Naive thymus-derived CD4-positive, alpha-beta T cell (primary cell): ENCODE results near the gene TSHZ2. TPM values are rescaled to one million over a fixed set of nuclear protein-coding genes. Genes with fewer than 3 reads are reported as not detected.

Source experiments
- ATAC-seq: fragments of 150-1000 bp; cut with Tn5 transposase; 2 replicates; pipeline ENCODE4 v1.10.0; 2021; ENCODE audit warnings: mild to moderate bottlenecking, moderate library complexity
- CTCF ChIA-PET: fragments of 350-600 bp; sonication (Branson Sonifier 250); formaldehyde crosslinking; loops from one replicate; lab custom pipeline; 2021; ENCODE audit warnings: antibody characterized with exemption; lab: Charles Lee
- POLR2A ChIA-PET: fragments of 350-600 bp; sonication (Branson Sonifier 250); formaldehyde crosslinking; loops from one replicate; lab custom pipeline; 2021; ENCODE audit warnings: antibody characterized with exemption, inconsistent platforms; lab: Charles Lee
- DNase-seq, 9 donors: peaks; one replicate each; pipeline versions ENCODE4 v3.0.0 to v3.0.0-alpha.2; 2020 to 2022; ENCODE audit warnings: mixed read lengths in 1 of 9
- H3K27ac ChIP-seq: one replicate; pipeline ENCODE4 v1.7.0; 2013; ENCODE audit warnings: mild to moderate bottlenecking, low read depth, low read length, moderate library complexity
- H3K27me3 ChIP-seq, 2 donors: one replicate each; pipeline ENCODE4 v1.7.0; 2013; ENCODE audit warnings: low read length in 2 of 2, mild to moderate bottlenecking in 2 of 2, moderate library complexity in 2 of 2; ENCODE audit not compliant: control insufficient read depth in 2 of 2, insufficient read depth in 2 of 2
- H3K36me3 ChIP-seq, 3 experiments: 1 replicate in 2 of 3; 2 replicates in 1 of 3; pipeline ENCODE4 v1.7.0; 2013; ENCODE audit warnings: low read length in 3 of 3, mild to moderate bottlenecking in 3 of 3, moderate library complexity in 1 of 3; ENCODE audit not compliant: insufficient read depth in 3 of 3, control insufficient read depth in 2 of 3
- H3K4me1 ChIP-seq, 2 donors: one replicate each; pipeline ENCODE4 v1.7.0; 2013; ENCODE audit warnings: low read length in 2 of 2, mild to moderate bottlenecking in 2 of 2, moderate library complexity in 1 of 2; ENCODE audit not compliant: control insufficient read depth in 2 of 2, insufficient read depth in 2 of 2
- H3K4me3 ChIP-seq: 2 replicates; pipeline ENCODE4 v1.7.0; 2013; ENCODE audit warnings: mild to moderate bottlenecking, low read length
- H3K9me3 ChIP-seq, 3 experiments: 1 replicate in 2 of 3; 2 replicates in 1 of 3; pipeline ENCODE4 v1.7.0; 2013; ENCODE audit warnings: low read length in 3 of 3; ENCODE audit not compliant: control insufficient read depth in 2 of 3
- H3K27ac Mint-ChIP-seq, 9 donors: one replicate each; pipeline ENCODE4 v1.8.0; 2020 to 2022; ENCODE audit warnings: mixed read lengths in 9 of 9, mild to moderate bottlenecking in 8 of 9, moderate library complexity in 5 of 9, inconsistent platforms in 2 of 9
- H3K27me3 Mint-ChIP-seq, 5 donors: one replicate each; pipeline ENCODE4 v1.8.0; 2021 to 2022; ENCODE audit warnings: mixed read lengths in 5 of 5, mild to moderate bottlenecking in 1 of 5
- H3K36me3 Mint-ChIP-seq, 5 donors: one replicate each; pipeline ENCODE4 v1.8.0; 2020 to 2022; ENCODE audit warnings: mixed read lengths in 5 of 5, mild to moderate bottlenecking in 3 of 5, inconsistent platforms in 1 of 5
- H3K4me1 Mint-ChIP-seq, 7 donors: one replicate each; pipeline ENCODE4 v1.8.0; 2020 to 2022; ENCODE audit warnings: mixed read lengths in 7 of 7, mild to moderate bottlenecking in 3 of 7, inconsistent platforms in 1 of 7
- H3K4me3 Mint-ChIP-seq, 10 donors: one replicate each; pipeline ENCODE4 v1.8.0; 2020 to 2022; ENCODE audit warnings: mild to moderate bottlenecking in 10 of 10, mixed read lengths in 10 of 10, moderate library complexity in 6 of 10, inconsistent platforms in 2 of 10
- H3K9me3 Mint-ChIP-seq, 11 donors: one replicate each; pipeline ENCODE4 v1.8.0; 2020 to 2022; ENCODE audit warnings: mixed read lengths in 11 of 11, mild to moderate bottlenecking in 4 of 11, inconsistent platforms in 1 of 11, moderate library complexity in 1 of 11
- intact Hi-C, 2 donors: fragments of 100-400 bp; cut with micrococcal nuclease; formaldehyde crosslinking; loops; one replicate each; pipeline ENCODE4 v1.15.1; 2023
- polyA plus RNA-seq, 2 donors: library from polyadenylated mRNA; unstranded; fragments of 300-500 nt; fragmentation: Illumina TruSeq; gene quantifications; one replicate each; pipeline ENCODE4 v1.2.3, GENCODE V29; 2021
- total RNA-seq, 6 experiments: library from RNA in 5 of 6; stranded (reverse) in 5 of 6; gene quantifications; 1 replicate in 5 of 6; 2 replicates in 1 of 6; pipeline ENCODE4 v1.2.3 and lab custom pipeline; 2021 to 2026

Gene TSHZ2
- total and polyA plus RNA-seq, 7 experiments from 2014 or later = 6.0 to 84.5 (median 42.5) TPM

- Histone ChIP-seq H3K27ac (peak overlapping the region; percentile 26), H3K4me3 (no peak overlapping the region), H3K4me1 (peaks cover 0 to 11% of the 10 kb centered on the region in 2 donors), H3K9me3 (no peaks in the 10 kb centered on the region), H3K27me3 (no peaks in the 10 kb centered on the region), H3K36me3 (no peaks in the 10 kb centered on the region)
- intact Hi-C loops = no loop called here
- Mint-ChIP-seq H3K27me3 (no peaks in the 10 kb centered on the region), H3K9me3 (peaks cover 0 to 10% (median 4%) of the 10 kb centered on the region in 11 donors), H3K4me1 (peaks cover 9 to 75% (median 58%) of the 10 kb centered on the region in 7 donors), H3K4me3 (peak overlapping the region in 3 of 10 donors; percentile 67 to 72 (median 68)), H3K27ac (peak overlapping the region in 4 of 9 donors; percentile 4 to 90 (median 66)), H3K36me3 (peaks cover 6 to 16% (median 10%) of the 10 kb centered on the region in 5 donors)
- POLR2A ChIA-PET = interaction anchor here (0.7 kb wide), 1 partner anchor 9 kb away, joined by 3 read pairs; no protein-coding TSS in a partner anchor
- ATAC-seq (no peak), DNase-seq (no peak)
- CTCF ChIA-PET = no interaction called here
Measured at GRCh38 chr20:53403029-53403428, 430.9 kb downstream of the TSHZ2 start.

- H3K4me3 ChIP-seq = no peak overlapping the region
- ChIA-PET CTCF (no interaction called here), POLR2A (no interaction called here)
- Mint-ChIP-seq H3K27me3 (no peaks in the 10 kb centered on the region), H3K36me3 (peaks cover 6 to 18% (median 10%) of the 10 kb centered on the region in 5 donors), H3K4me3 (peak overlapping the region in 2 of 10 donors; percentile 11 to 23), H3K4me1 (peaks cover 9 to 62% (median 46%) of the 10 kb centered on the region in 7 donors), H3K27ac (peak overlapping the region in 2 of 9 donors; percentile 37 to 71), H3K9me3 (peaks cover 0 to 10% (median 4%) of the 10 kb centered on the region in 11 donors)
- no peak overlapping the region for H3K27ac ChIP-seq
- DNase-seq = no peak
- H3K27me3 ChIP-seq = no peaks in the 10 kb centered on the region
- peaks cover 0 to 11% of the 10 kb centered on the region in 2 donors for H3K4me1 ChIP-seq
- no peaks in the 10 kb centered on the region for H3K36me3 ChIP-seq
- no peaks in the 10 kb centered on the region for H3K9me3 ChIP-seq
- intact Hi-C loops = no loop called here
- ATAC-seq = no peak
Measured at GRCh38 chr20:53405139-53405538, 433.0 kb downstream of the TSHZ2 start.

- no peak for DNase-seq
- Mint-ChIP-seq H3K4me1 (peaks cover 9 to 53% (median 39%) of the 10 kb centered on the region in 7 donors), H3K4me3 (no peak overlapping the region), H3K36me3 (peaks cover 3 to 14% (median 5%) of the 10 kb centered on the region in 5 donors), H3K27ac (peak overlapping the region in 1 of 9 donors; percentile 21), H3K9me3 (peaks cover 0 to 5% (median 2%) of the 10 kb centered on the region in 11 donors), H3K27me3 (no peaks in the 10 kb centered on the region)
- H3K27me3 ChIP-seq = no peaks in the 10 kb centered on the region
- H3K4me3 ChIP-seq = no peak overlapping the region
- CTCF ChIA-PET = no interaction called here
- no peak overlapping the region for H3K27ac ChIP-seq
- no peak for ATAC-seq
- intact Hi-C loops = no loop called here
- POLR2A ChIA-PET = no interaction called here
- no peaks in the 10 kb centered on the region for H3K36me3 ChIP-seq
- no peaks in the 10 kb centered on the region for H3K9me3 ChIP-seq
- H3K4me1 ChIP-seq = peaks cover 0 to 11% of the 10 kb centered on the region in 2 donors
Measured at GRCh38 chr20:53406580-53406979, 434.4 kb downstream of the TSHZ2 start.

GRCh38 chr20:53408691-53409446, 436.7 kb downstream of the TSHZ2 start:
- H3K4me3 ChIP-seq = no peak overlapping the region
- Mint-ChIP-seq H3K36me3 (peaks cover 0 to 10% (median 3%) of the 10 kb centered on the region in 5 donors), H3K4me3 (no peak overlapping the region), H3K4me1 (peaks cover 7 to 40% (median 28%) of the 10 kb centered on the region in 7 donors), H3K9me3 (peaks cover 0 to 5% (median 0%) of the 10 kb centered on the region in 11 donors), H3K27ac (no peak overlapping the region), H3K27me3 (peaks cover 0 to 4% (median 0%) of the 10 kb centered on the region in 5 donors)
- POLR2A ChIA-PET = no interaction called here
- no peaks in the 10 kb centered on the region for H3K9me3 ChIP-seq
- intact Hi-C loops = no loop called here
- CTCF ChIA-PET = interaction anchor here (0.8 kb wide), 1 partner anchor 518 kb away, joined by 3 read pairs; no protein-coding TSS in a partner anchor
- no peak for DNase-seq
- H3K27ac ChIP-seq = no peak overlapping the region
- no peaks in the 10 kb centered on the region for H3K36me3 ChIP-seq
- H3K27me3 ChIP-seq = no peaks in the 10 kb centered on the region
- peaks cover 0 to 3% of the 10 kb centered on the region in 2 donors for H3K4me1 ChIP-seq
- no peak for ATAC-seq

- H3K4me1 ChIP-seq = peaks cover 0 to 3% of the 10 kb centered on the region in 2 donors
- Mint-ChIP-seq H3K27me3 (peaks cover 0 to 4% (median 0%) of the 10 kb centered on the region in 5 donors), H3K27ac (peak overlapping the region in 1 of 9 donors; percentile 31), H3K36me3 (peaks cover 0 to 10% (median 3%) of the 10 kb centered on the region in 5 donors), H3K4me1 (peaks cover 7 to 35% (median 24%) of the 10 kb centered on the region in 7 donors), H3K4me3 (no peak overlapping the region), H3K9me3 (peaks cover 0 to 5% (median 0%) of the 10 kb centered on the region in 11 donors)
- CTCF ChIA-PET = interaction anchor here (0.8 kb wide), 1 partner anchor 518 kb away, joined by 3 read pairs; no protein-coding TSS in a partner anchor
- H3K27ac ChIP-seq = no peak overlapping the region
- intact Hi-C loops = no loop called here
- H3K27me3 ChIP-seq = no peaks in the 10 kb centered on the region
- H3K9me3 ChIP-seq = no peaks in the 10 kb centered on the region
- no peak overlapping the region for H3K4me3 ChIP-seq
- POLR2A ChIA-PET = no interaction called here
- ATAC-seq = no peak
- H3K36me3 ChIP-seq = no peaks in the 10 kb centered on the region
- no peak for DNase-seq
Measured at GRCh38 chr20:53409447-53409717, 437.2 kb downstream of the TSHZ2 start.

GRCh38 chr20:53411129-53411528, 439.0 kb downstream of the TSHZ2 start:
- DNase-seq (no peak), ATAC-seq (no peak)
- ChIA-PET POLR2A (interaction anchor here (0.9 kb wide), 1 partner anchor 8 kb away, joined by 3 read pairs; no protein-coding TSS in a partner anchor), CTCF (no interaction called here)
- Histone ChIP-seq H3K9me3 (no peaks in the 10 kb centered on the region), H3K4me1 (no peaks in the 10 kb centered on the region), H3K27ac (no peak overlapping the region), H3K36me3 (no peaks in the 10 kb centered on the region), H3K4me3 (no peak overlapping the region), H3K27me3 (no peaks in the 10 kb centered on the region)
- H3K36me3 Mint-ChIP-seq = peaks cover 0 to 10% (median 3%) of the 10 kb centered on the region in 5 donors
- H3K9me3 Mint-ChIP-seq = no peaks in the 10 kb centered on the region
- peaks cover 7 to 23% (median 11%) of the 10 kb centered on the region in 7 donors for H3K4me1 Mint-ChIP-seq
- peaks cover 0 to 4% (median 0%) of the 10 kb centered on the region in 5 donors for H3K27me3 Mint-ChIP-seq
- intact Hi-C loops = loop anchor here in 1 of 2 donors (5.0 kb wide), 1 partner anchor 786 kb away; no protein-coding TSS in a partner anchor
- H3K27ac Mint-ChIP-seq = no peak overlapping the region
- H3K4me3 Mint-ChIP-seq = no peak overlapping the region
